Panc1 (cell line): ENCODE results near the gene KATNA1. TPM values are rescaled to one million over a fixed set of nuclear protein-coding genes. Genes with fewer than 3 reads are reported as not detected.
"Not testable (repeated sequence)": the region's sequence is repeated elsewhere in the genome, so short reads cannot be mapped to it uniquely, and the experiment has no call there.

Source experiments
- ATAC-seq: fragments of 200-7000 bp; cut with Tn5 transposase; 2 replicates; pipeline ENCODE4 v1.9.1; 2020; ENCODE audit warnings: mild to moderate bottlenecking, moderate library complexity
- BruUV-seq: library from RNA; stranded (reverse); fragments of 400-500 nt; replicated peaks from 2 replicates; lab custom pipeline; 2021; lab: Mats Ljungman, UMichigan
- CTCF ChIA-PET: fragments of 300-600 bp; sonication (Branson Sonifier 250); formaldehyde crosslinking; loops from one replicate; lab custom pipeline; 2022; ENCODE audit warnings: antibody characterized with exemption; lab: Charles Lee
- POLR2A ChIA-PET: fragments of 300-600 bp; sonication (Branson Sonifier 250); formaldehyde crosslinking; loops from one replicate; lab custom pipeline; 2022; ENCODE audit warnings: antibody characterized with exemption; lab: Charles Lee
- DNase-seq: peaks from one replicate; pipeline ENCODE4 v3.0.0-alpha.2; 2010; ENCODE audit warnings: low read depth, low spot score
- H3K27ac ChIP-seq: 2 replicates; pipeline ENCODE4 v1.5.1; 2011; ENCODE audit warnings: mild to moderate bottlenecking, low read length, inconsistent platforms
- H3K27me3 ChIP-seq: fragments of 200-500 bp; sonication (Bioruptor generic); 2 replicates; pipeline ENCODE4 v1.6.0; 2014; ENCODE audit warnings: low read length, inconsistent platforms; ENCODE audit not compliant: control insufficient read depth, insufficient read depth
- H3K36me3 ChIP-seq: fragments of 200-500 bp; sonication (Bioruptor generic); 2 replicates; pipeline ENCODE4 v1.5.1; 2014; ENCODE audit warnings: inconsistent platforms, mild to moderate bottlenecking, low read length, moderate library complexity; ENCODE audit not compliant: control insufficient read depth, insufficient read depth
- H3K4me1 ChIP-seq: 2 replicates; pipeline ENCODE4 v1.5.1; 2011; ENCODE audit warnings: inconsistent platforms, mild to moderate bottlenecking, low read length, moderate library complexity; ENCODE audit not compliant: control insufficient read depth, insufficient read depth
- H3K4me3 ChIP-seq, 2 experiments: 2 replicates each; pipeline ENCODE4 v1.5.1; 2011 to 2012; ENCODE audit warnings: low read depth in 2 of 2, low read length in 2 of 2, mild to moderate bottlenecking in 2 of 2, inconsistent platforms in 1 of 2, moderate library complexity in 1 of 2
- H3K9me3 ChIP-seq: fragments of 200-500 bp; sonication (Bioruptor generic); 2 replicates; pipeline ENCODE4 v1.5.1; 2014; ENCODE audit warnings: low read depth, mild to moderate bottlenecking, inconsistent platforms, low read length, moderate library complexity; ENCODE audit not compliant: control insufficient read depth, insufficient read depth
- POLR2AphosphoS5 ChIP-seq: IDR thresholded peaks from 2 replicates; pipeline ENCODE4 v1.6.1; 2012; ENCODE audit warnings: mild to moderate bottlenecking, low read depth, low read length, moderate library complexity
- SIN3A ChIP-seq: IDR thresholded peaks from 2 replicates; pipeline ENCODE4 v1.6.1; 2012; ENCODE audit warnings: low read depth, mild to moderate bottlenecking, low read length, moderate library complexity, borderline replicate concordance; ENCODE audit not compliant: insufficient read depth
- TCF7L2 ChIP-seq: IDR thresholded peaks from 2 replicates; pipeline ENCODE4 v1.6.1; 2011; ENCODE audit warnings: mild to moderate bottlenecking, low read depth, low read length, inconsistent platforms
- in situ Hi-C: cut with HindIII; loops from 2 replicates; pipeline ENCODE4 v1.10.0; 2016; ENCODE audit warnings: low sequenced_read_pairs, low pct_unique_long_range_greater_than_20kb
- intact Hi-C: fragments of 100-400 bp; cut with micrococcal nuclease; formaldehyde crosslinking; loops from one replicate; pipeline ENCODE4 v1.10.0; 2022; ENCODE audit not compliant: unreplicated experiment
- total RNA-seq: library from RNA; stranded (reverse); gene quantifications from one replicate; pipeline ENCODE4 v1.2.1, GENCODE V29; 2021; ENCODE audit not compliant: unreplicated experiment
- TF ChIP-seq, protein P1 (sequence below): fragments of 450-650 bp; IDR thresholded peaks from 2 replicates; pipeline ENCODE4 v1.5.1; 2017; ENCODE audit warnings: mild to moderate bottlenecking
- TF ChIP-seq, protein P2 (sequence below), 2 experiments: IDR thresholded peaks; 2 replicates each; pipeline ENCODE4 v1.6.1; 2011 to 2012; ENCODE audit warnings: low read depth in 2 of 2, control low read depth in 1 of 2, low read length in 1 of 2, mild to moderate bottlenecking in 1 of 2, moderate library complexity in 1 of 2; ENCODE audit not compliant: insufficient read depth in 1 of 2

Gene KATNA1
- total RNA-seq, 1 experiment from 2014 or later, result 19.7 TPM

DNA sequence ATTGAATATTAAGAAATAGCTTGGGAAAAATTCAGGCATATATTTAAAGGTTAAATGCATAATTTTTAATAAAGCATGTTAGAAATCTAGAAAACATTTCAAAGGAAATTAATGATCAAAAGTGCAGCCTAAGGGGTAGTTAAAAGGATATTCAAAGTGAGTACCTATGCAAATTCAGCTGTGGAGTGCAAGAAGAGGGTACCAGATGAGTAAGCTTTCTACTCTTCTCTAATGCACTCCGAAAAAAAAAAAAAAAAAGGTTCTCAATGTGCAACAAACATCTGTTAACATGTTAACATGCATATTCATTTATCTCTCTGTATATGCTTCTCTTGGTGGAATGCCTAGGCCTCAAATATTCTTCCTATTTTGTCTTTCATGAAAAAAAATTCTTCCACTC is 32.0 kb upstream of the KATNA1 start:
- CTCF ChIA-PET, result no interaction called here

DNA sequence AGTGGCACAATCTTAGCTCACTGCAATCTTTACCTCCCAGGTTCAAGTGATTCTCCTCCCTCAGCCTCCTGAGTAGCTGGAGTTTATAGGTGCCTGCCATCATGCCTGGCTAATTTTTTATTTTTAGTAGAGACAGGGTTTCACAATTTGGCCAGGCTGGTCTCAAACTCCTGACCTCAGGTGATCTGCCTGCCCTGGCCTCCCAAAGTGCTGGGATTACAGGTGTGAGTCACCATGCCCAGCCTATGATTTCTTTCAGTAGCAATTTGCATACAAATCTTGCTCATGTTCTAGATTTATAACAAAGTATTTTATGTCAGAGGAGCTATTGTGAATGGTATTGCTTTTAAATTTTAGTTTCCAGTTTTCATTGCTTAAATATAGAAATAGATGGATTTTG is 23.8 kb upstream of the KATNA1 start:
- ATAC-seq, H3K9me3 ChIP-seq, H3K4me3 ChIP-seq, POLR2A ChIA-PET, H3K27ac ChIP-seq, intact Hi-C loops, DNase-seq, H3K4me1 ChIP-seq, CTCF ChIA-PET, in situ Hi-C loops, H3K36me3 ChIP-seq, H3K27me3 ChIP-seq, BruUV-seq: not testable (repeated sequence)

More for the DNA sequence above, 32.0 kb upstream of the KATNA1 start:
- Histone ChIP-seq H3K4me3 (no peak overlapping the region), H3K9me3 (no peaks in the 10 kb centered on the region), H3K36me3 (peaks cover 16% of the 10 kb centered on the region), H3K27ac (no peak overlapping the region), H3K4me1 (no peaks in the 10 kb centered on the region), H3K27me3 (no peaks in the 10 kb centered on the region)
- no peak for DNase-seq
- TF ChIP-seq TCF7L2, result no peak
- TF ChIP-seq, protein P1, sequence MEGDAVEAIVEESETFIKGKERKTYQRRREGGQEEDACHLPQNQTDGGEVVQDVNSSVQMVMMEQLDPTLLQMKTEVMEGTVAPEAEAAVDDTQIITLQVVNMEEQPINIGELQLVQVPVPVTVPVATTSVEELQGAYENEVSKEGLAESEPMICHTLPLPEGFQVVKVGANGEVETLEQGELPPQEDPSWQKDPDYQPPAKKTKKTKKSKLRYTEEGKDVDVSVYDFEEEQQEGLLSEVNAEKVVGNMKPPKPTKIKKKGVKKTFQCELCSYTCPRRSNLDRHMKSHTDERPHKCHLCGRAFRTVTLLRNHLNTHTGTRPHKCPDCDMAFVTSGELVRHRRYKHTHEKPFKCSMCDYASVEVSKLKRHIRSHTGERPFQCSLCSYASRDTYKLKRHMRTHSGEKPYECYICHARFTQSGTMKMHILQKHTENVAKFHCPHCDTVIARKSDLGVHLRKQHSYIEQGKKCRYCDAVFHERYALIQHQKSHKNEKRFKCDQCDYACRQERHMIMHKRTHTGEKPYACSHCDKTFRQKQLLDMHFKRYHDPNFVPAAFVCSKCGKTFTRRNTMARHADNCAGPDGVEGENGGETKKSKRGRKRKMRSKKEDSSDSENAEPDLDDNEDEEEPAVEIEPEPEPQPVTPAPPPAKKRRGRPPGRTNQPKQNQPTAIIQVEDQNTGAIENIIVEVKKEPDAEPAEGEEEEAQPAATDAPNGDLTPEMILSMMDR, result no peak
- TF ChIP-seq SIN3A, result no peak
- no peak for TF ChIP-seq POLR2AphosphoS5
- TF ChIP-seq, protein P2, sequence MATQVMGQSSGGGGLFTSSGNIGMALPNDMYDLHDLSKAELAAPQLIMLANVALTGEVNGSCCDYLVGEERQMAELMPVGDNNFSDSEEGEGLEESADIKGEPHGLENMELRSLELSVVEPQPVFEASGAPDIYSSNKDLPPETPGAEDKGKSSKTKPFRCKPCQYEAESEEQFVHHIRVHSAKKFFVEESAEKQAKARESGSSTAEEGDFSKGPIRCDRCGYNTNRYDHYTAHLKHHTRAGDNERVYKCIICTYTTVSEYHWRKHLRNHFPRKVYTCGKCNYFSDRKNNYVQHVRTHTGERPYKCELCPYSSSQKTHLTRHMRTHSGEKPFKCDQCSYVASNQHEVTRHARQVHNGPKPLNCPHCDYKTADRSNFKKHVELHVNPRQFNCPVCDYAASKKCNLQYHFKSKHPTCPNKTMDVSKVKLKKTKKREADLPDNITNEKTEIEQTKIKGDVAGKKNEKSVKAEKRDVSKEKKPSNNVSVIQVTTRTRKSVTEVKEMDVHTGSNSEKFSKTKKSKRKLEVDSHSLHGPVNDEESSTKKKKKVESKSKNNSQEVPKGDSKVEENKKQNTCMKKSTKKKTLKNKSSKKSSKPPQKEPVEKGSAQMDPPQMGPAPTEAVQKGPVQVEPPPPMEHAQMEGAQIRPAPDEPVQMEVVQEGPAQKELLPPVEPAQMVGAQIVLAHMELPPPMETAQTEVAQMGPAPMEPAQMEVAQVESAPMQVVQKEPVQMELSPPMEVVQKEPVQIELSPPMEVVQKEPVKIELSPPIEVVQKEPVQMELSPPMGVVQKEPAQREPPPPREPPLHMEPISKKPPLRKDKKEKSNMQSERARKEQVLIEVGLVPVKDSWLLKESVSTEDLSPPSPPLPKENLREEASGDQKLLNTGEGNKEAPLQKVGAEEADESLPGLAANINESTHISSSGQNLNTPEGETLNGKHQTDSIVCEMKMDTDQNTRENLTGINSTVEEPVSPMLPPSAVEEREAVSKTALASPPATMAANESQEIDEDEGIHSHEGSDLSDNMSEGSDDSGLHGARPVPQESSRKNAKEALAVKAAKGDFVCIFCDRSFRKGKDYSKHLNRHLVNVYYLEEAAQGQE (IDR thresholded peaks at IDR 0.05; ENCODE audit: insufficient read depth in 1 of 2, low read depth in 2 of 2, low read length in 1 of 2), result no peak
- in situ Hi-C loops, result no loop called here
- intact Hi-C loops, result no loop called here
- POLR2A ChIA-PET, result no interaction called here
- ATAC-seq, result no peak
- BruUV-seq, result no TSS peak

DNA sequence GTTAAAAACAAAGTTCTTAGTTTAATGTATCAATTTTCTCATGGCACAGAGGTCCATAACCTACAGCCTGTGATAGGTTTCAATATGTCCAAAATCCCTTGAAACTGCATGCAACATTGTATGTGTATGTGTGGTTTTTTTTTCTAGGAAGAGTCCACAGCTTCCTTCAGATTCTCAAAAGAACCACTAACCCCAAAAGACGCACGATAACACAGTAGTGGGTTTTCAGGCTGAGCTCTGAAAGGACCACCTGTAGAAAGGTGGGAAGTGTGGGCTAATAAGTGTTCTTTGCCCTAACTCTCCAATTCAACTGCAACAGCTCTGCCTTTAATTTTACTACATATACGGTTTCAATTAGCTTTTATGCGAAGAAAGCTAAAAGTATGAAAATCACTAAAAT is 11.5 kb upstream of the KATNA1 start:
- H3K27me3 ChIP-seq, result no peaks in the 10 kb centered on the region
- in situ Hi-C loops, result no loop called here
- ChIA-PET POLR2A (no interaction called here), CTCF (no interaction called here)
- no TSS peak for BruUV-seq
- intact Hi-C loops, result no loop called here
- no peak for DNase-seq
- no peaks in the 10 kb centered on the region for H3K9me3 ChIP-seq
- no peak for ATAC-seq
- H3K36me3 ChIP-seq, result peaks cover 17% of the 10 kb centered on the region; the same call in 1 of the 2 replicates
- no peaks in the 10 kb centered on the region for H3K4me1 ChIP-seq
- H3K4me3 ChIP-seq, result no peak overlapping the region
- no peak overlapping the region for H3K27ac ChIP-seq
- TF ChIP-seq TCF7L2, result no peak
- TF ChIP-seq, protein P1, result no peak
- no peak for TF ChIP-seq POLR2AphosphoS5
